Keratinocyte (primary cell): ENCODE data around the gene KRTAP4-6. TPM values are rescaled to one million over a fixed set of nuclear protein-coding genes. Genes with fewer than 3 reads are reported as not detected.

ENCODE experiments used
- DNase-seq: peaks from one replicate; pipeline ENCODE4 v3.0.0-alpha.2; 2011; ENCODE audit warnings: low read depth, missing footprints, low spot score
- FAIRE-seq: peaks from 2 replicates; lab custom pipeline; 2011; peaks lifted over from hg19 to GRCh38; lab: Jason Lieb, UNC
- H2AFZ ChIP-seq: 2 replicates; pipeline ENCODE4 v1.6.0; 2012; ENCODE audit warnings: low read length, control low read depth, inconsistent platforms; ENCODE audit not compliant: control insufficient read depth
- H3K27ac ChIP-seq: 2 replicates; pipeline ENCODE4 v1.5.1; 2011; ENCODE audit warnings: low read length; ENCODE audit not compliant: control insufficient read depth, insufficient read depth
- H3K27me3 ChIP-seq: 3 replicates; pipeline ENCODE4 v1.6.0; 2011; ENCODE audit warnings: low read length; ENCODE audit not compliant: control insufficient read depth, insufficient read depth; ENCODE audit errors: extremely low read depth
- H3K36me3 ChIP-seq, 2 experiments: 2 replicates in 1 of 2; 3 replicates in 1 of 2; pipeline ENCODE4 v1.5.1; 2011; ENCODE audit warnings: low read length in 2 of 2, mild to moderate bottlenecking in 1 of 2; ENCODE audit not compliant: control insufficient read depth in 2 of 2, insufficient read depth in 2 of 2; ENCODE audit errors: extremely low read depth in 1 of 2
- H3K4me1 ChIP-seq: 3 replicates; pipeline ENCODE4 v1.5.1; 2011; ENCODE audit warnings: low read length; ENCODE audit not compliant: control insufficient read depth, insufficient read depth; ENCODE audit errors: extremely low read depth
- H3K4me2 ChIP-seq: 3 replicates; pipeline ENCODE4 v1.6.0; 2011; ENCODE audit warnings: low read depth, low read length; ENCODE audit not compliant: control insufficient read depth, insufficient read depth; ENCODE audit errors: extremely low read depth
- H3K4me3 ChIP-seq, 3 experiments: fragments of 200-600 bp in 1 of 3; sonication (generic) in 1 of 3; 2 replicates in 2 of 3; 3 replicates in 1 of 3; pipeline ENCODE4 v1.5.1; 2011 to 2016; ENCODE audit warnings: low read length in 3 of 3, mild to moderate bottlenecking in 3 of 3, control low read depth in 2 of 3, inconsistent platforms in 1 of 3, low read depth in 1 of 3, mixed read lengths in 1 of 3, mixed run types in 1 of 3, moderate library complexity in 1 of 3; ENCODE audit not compliant: control insufficient read depth in 2 of 3, insufficient read depth in 2 of 3; ENCODE audit errors: extremely low read depth in 1 of 3
- H3K79me2 ChIP-seq: 2 replicates; pipeline ENCODE4 v1.6.0; 2012; ENCODE audit warnings: low read length; ENCODE audit not compliant: control insufficient read depth, insufficient read depth
- H3K9ac ChIP-seq: 3 replicates; pipeline ENCODE4 v1.6.0; 2011; ENCODE audit warnings: low read length; ENCODE audit not compliant: control insufficient read depth, insufficient read depth; ENCODE audit errors: extremely low read depth
- H3K9me1 ChIP-seq: 3 replicates; pipeline ENCODE4 v1.6.0; 2011; ENCODE audit warnings: low read length; ENCODE audit not compliant: control insufficient read depth, insufficient read depth; ENCODE audit errors: extremely low read depth
- H3K9me3 ChIP-seq: 2 replicates; pipeline ENCODE4 v1.5.1; 2012; ENCODE audit warnings: low read depth, low read length; ENCODE audit not compliant: control insufficient read depth
- H4K20me1 ChIP-seq: 3 replicates; pipeline ENCODE4 v1.6.0; 2011; ENCODE audit warnings: low read length; ENCODE audit not compliant: control insufficient read depth, insufficient read depth; ENCODE audit errors: extremely low read depth
- EZH2 ChIP-seq: IDR thresholded peaks from one replicate; pipeline ENCODE4 v1.6.1; 2012; ENCODE audit warnings: inconsistent platforms, mild to moderate bottlenecking, low read length, moderate library complexity
- dilution Hi-C: fragments of 300-500 bp; cut with MboI; formaldehyde crosslinking; loops from one replicate; pipeline ENCODE4 v1.7.0; 2020; ENCODE audit warnings: low sequenced_read_pairs; ENCODE audit not compliant: extremely low pct_ligation_motif_present
- polyA plus RNA-seq, 5 experiments: library from polyadenylated mRNA; depleted of rRNA in 3 of 5; stranded (reverse) in 3 of 5; stranded (forward) in 1 of 5; unstranded in 1 of 5; fragments of >200 nt; gene quantifications; 1 replicate in 1 of 5; 2 replicates in 3 of 5; 3 replicates in 1 of 5; pipeline versions ENCODE4 v1.2.1 to v1.2.3, GENCODE V29; 2011 to 2012; ENCODE audit warnings: missing spikeins in 2 of 5, low read depth in 1 of 5, low replicate concordance in 1 of 5
- TF ChIP-seq, protein P1 (sequence below), 3 experiments: IDR thresholded peaks in 1 of 3; conservative IDR thresholded peaks in 1 of 3; optimal IDR thresholded peaks in 1 of 3; 2 replicates in 2 of 3; 3 replicates in 1 of 3; pipeline versions ENCODE3 to v1.5.1; 2011; ENCODE audit warnings: low read length in 3 of 3, mild to moderate bottlenecking in 3 of 3, moderate library complexity in 2 of 3, control low read depth in 1 of 3, inconsistent platforms in 1 of 3; ENCODE audit not compliant: insufficient read depth in 2 of 3; ENCODE audit errors: extremely low read depth in 1 of 3

KRTAP4-6 gene
- polyA plus RNA-seq, 1 donor (not counting 4 experiments of a cell fraction or from before 2014, with no cell fraction given), result not detected

DNA sequence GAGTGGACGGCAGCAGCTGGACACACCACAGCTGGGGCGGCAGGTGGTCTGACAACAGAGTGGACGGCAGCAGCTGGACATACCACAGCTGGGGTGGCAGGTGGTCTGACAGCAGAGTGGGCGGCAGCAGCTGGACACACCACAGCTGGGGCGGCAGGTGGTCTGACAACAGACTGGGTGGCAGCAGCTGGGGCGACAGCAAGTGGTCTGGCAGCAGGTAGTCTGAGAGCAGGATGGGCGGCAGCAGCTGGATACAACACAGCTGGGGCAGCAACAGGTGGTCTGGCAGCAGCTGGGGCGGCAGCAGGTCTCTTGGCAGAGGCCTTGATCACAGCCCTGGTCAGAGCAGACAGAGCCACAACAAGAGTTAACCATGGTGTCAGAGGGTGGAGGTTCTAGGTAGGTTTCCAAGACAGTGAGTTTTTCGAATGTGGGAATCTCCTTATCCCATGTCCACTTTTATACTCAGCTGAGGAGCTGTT, 44.2 kb upstream of the KRTAP4-6 start, which contains the start of gene KRTAP4-1:
Gene KRTAP4-1, minus strand, starts transcription at position 432 of the 482 bp plus-strand sequence. Its CDS starts 57 bp downstream, at position 375.
- no peak within 1 kb of the TSS for H3K9ac ChIP-seq
- H3K4me3 ChIP-seq, result no peak within 1 kb of the TSS
- H2AFZ ChIP-seq, result no peak within 1 kb of the TSS
- DNase-seq (no peak), FAIRE-seq (no peak)
- H3K4me1 ChIP-seq, result no peaks in the 10 kb centered on the region
- no peak within 1 kb of the TSS for H3K4me2 ChIP-seq
- H3K9me3 ChIP-seq, result no peaks in the 10 kb centered on the region
- H4K20me1 ChIP-seq, result no peaks in the 10 kb centered on the region
- H3K9me1 ChIP-seq, result no peaks in the 10 kb centered on the region
- H3K79me2 ChIP-seq, result no peaks in the 10 kb centered on the region
- no peak for TF ChIP-seq EZH2
- TF ChIP-seq, protein P1, sequence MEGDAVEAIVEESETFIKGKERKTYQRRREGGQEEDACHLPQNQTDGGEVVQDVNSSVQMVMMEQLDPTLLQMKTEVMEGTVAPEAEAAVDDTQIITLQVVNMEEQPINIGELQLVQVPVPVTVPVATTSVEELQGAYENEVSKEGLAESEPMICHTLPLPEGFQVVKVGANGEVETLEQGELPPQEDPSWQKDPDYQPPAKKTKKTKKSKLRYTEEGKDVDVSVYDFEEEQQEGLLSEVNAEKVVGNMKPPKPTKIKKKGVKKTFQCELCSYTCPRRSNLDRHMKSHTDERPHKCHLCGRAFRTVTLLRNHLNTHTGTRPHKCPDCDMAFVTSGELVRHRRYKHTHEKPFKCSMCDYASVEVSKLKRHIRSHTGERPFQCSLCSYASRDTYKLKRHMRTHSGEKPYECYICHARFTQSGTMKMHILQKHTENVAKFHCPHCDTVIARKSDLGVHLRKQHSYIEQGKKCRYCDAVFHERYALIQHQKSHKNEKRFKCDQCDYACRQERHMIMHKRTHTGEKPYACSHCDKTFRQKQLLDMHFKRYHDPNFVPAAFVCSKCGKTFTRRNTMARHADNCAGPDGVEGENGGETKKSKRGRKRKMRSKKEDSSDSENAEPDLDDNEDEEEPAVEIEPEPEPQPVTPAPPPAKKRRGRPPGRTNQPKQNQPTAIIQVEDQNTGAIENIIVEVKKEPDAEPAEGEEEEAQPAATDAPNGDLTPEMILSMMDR (optimal IDR thresholded peaks at IDR 0.05 in 1 of 3, IDR thresholded peaks at IDR 0.05 in 1 of 3, conservative IDR thresholded peaks at IDR 0.05 in 1 of 3; ENCODE audit: extremely low read depth in 1 of 3, insufficient read depth in 2 of 3, low read length in 3 of 3), result no peak
- no peak within 1 kb of the TSS for H3K27ac ChIP-seq
- H3K36me3 ChIP-seq, result no peaks in the 10 kb centered on the region
- dilution Hi-C loops, result no loop called here
- H3K27me3 ChIP-seq, result no peaks in the 10 kb centered on the region

DNA sequence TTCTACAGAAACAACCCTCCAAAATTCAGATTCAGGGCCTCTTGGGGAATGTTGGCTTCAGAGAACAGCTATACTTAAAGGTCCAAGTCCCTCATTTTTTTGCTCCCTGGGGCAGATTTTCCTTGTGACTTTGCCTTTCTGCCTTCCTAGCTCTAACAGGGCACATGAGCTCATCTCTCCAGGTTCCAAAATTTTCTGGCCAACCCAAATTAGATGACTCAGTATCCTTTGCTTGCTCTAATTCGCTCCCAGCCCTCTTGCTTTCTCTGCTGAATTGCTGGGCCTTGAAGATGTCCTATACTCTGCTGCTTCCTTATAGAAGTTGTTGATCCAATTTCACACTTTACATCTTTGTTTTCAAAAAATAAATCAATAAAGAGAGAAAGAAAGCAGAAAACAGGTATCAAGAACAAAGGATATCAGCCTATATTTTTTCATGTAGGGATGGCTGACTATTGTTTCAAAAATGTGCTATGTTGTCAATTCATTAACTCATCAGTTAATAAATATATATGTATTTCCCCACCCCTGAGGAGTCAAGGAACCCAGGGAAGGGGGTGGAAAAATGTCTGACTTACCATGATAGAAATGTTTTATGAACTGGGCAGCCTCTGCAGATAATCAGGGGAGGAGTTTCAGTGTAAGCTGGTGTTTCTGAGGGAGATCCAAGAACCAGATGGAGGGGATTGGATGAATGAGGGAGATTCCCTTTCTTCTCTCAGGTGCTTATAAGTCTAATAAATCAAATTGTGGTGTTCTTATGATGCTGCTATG, 38.7 kb upstream of the KRTAP4-6 start:
- peaks cover 9% of the 10 kb centered on the region for H3K4me1 ChIP-seq
- H3K27me3 ChIP-seq, result no peaks in the 10 kb centered on the region
- no peak for DNase-seq
- no peak for TF ChIP-seq EZH2
- TF ChIP-seq, protein P1 (optimal IDR thresholded peaks at IDR 0.05 in 1 of 3, IDR thresholded peaks at IDR 0.05 in 1 of 3, conservative IDR thresholded peaks at IDR 0.05 in 1 of 3; ENCODE audit: extremely low read depth in 1 of 3, insufficient read depth in 2 of 3, low read length in 3 of 3), result no peak
- dilution Hi-C loops, result no loop called here
- H3K9me1 ChIP-seq, result no peaks in the 10 kb centered on the region
- no peaks in the 10 kb centered on the region for H3K36me3 ChIP-seq
- peak; percentile 29 for FAIRE-seq
- no peak overlapping the region for H3K9ac ChIP-seq
- H3K79me2 ChIP-seq, result no peaks in the 10 kb centered on the region
- H3K27ac ChIP-seq, result no peak overlapping the region
- H4K20me1 ChIP-seq, result no peaks in the 10 kb centered on the region
- no peak overlapping the region for H3K4me2 ChIP-seq
- H3K9me3 ChIP-seq, result no peaks in the 10 kb centered on the region
- no peak overlapping the region for H2AFZ ChIP-seq
- H3K4me3 ChIP-seq, result no peak overlapping the region
